Retina (tissue), 1 donor: Measurements from ENCODE around the gene EXOC6.
"Not testable (repeated sequence)": the region's sequence is repeated elsewhere in the genome, so short reads cannot be mapped to it uniquely, and the experiment has no call there.

Experiments
- DNase-seq: peaks from one replicate; pipeline ENCODE4 v3.0.0-alpha.2; 2016

Gene EXOC6

GRCh38 chr10:92880917-92881316 lies 32.6 kb downstream of the EXOC6 start:
- DNase-seq: no peak

- DNase-seq: no peak
These were observed 38.1 kb downstream of the EXOC6 start for GRCh38 chr10:92886334-92886961.

- DNase-seq: no peak
These were observed 42.2 kb downstream of the EXOC6 start for GRCh38 chr10:92890471-92890870.

GRCh38 chr10:92891885-92892690 lies 43.8 kb downstream of the EXOC6 start:
- DNase-seq: peak; percentile 15

GRCh38 chr10:92892691-92893054 lies 44.4 kb downstream of the EXOC6 start:
- no peak for DNase-seq

GRCh38 chr10:92894081-92894655 lies 45.8 kb downstream of the EXOC6 start:
- peak; percentile 66 for DNase-seq

- no peak for DNase-seq
These were observed 49.6 kb downstream of the EXOC6 start for GRCh38 chr10:92897916-92898315.

GRCh38 chr10:92901819-92902251 lies 53.5 kb downstream of the EXOC6 start:
- no peak for DNase-seq

- no peak for DNase-seq
These were observed 55.3 kb downstream of the EXOC6 start for GRCh38 chr10:92903633-92904032.

GRCh38 chr10:92907280-92907679 lies 59.0 kb downstream of the EXOC6 start:
- DNase-seq: no peak

GRCh38 chr10:92912631-92913030 lies 64.3 kb downstream of the EXOC6 start:
- DNase-seq: not testable (repeated sequence)

- peak; percentile 54 for DNase-seq
These were observed 65.7 kb downstream of the EXOC6 start for GRCh38 chr10:92913973-92914372.

GRCh38 chr10:92914478-92915325 lies 66.4 kb downstream of the EXOC6 start:
- DNase-seq: peak; percentile 32

GRCh38 chr10:92915892-92916291 lies 67.6 kb downstream of the EXOC6 start:
- DNase-seq: no peak

- DNase-seq: no peak
These were observed 68.1 kb downstream of the EXOC6 start for GRCh38 chr10:92916433-92916832.

GRCh38 chr10:92918603-92919002 lies 70.3 kb downstream of the EXOC6 start:
- DNase-seq: no peak

GRCh38 chr10:92920866-92921265 lies 72.5 kb downstream of the EXOC6 start:
- no peak for DNase-seq

GRCh38 chr10:92923416-92923815 lies 75.1 kb downstream of the EXOC6 start:
- no peak for DNase-seq

- no peak for DNase-seq
These were observed 81.6 kb downstream of the EXOC6 start for GRCh38 chr10:92929896-92930295.

- DNase-seq: no peak
These were observed 83.3 kb downstream of the EXOC6 start for GRCh38 chr10:92931597-92931996.

- no peak for DNase-seq
These were observed 89.6 kb downstream of the EXOC6 start for GRCh38 chr10:92937876-92938275.

- DNase-seq: no peak
These were observed 90.5 kb downstream of the EXOC6 start for GRCh38 chr10:92938841-92939240.

- no peak for DNase-seq
These were observed 93.9 kb downstream of the EXOC6 start for GRCh38 chr10:92942226-92942625.
